EH (cell line): ENCODE measurements around the gene MRPS18A.
"Not testable (repeated sequence)": the region's sequence is repeated elsewhere in the genome, so short reads cannot be mapped to it uniquely, and the experiment has no call there.

ENCODE experiments used
- DNase-seq: peaks from one replicate; pipeline ENCODE4 v3.0.0-alpha.2; 2015; ENCODE audit warnings: low read depth

The MRPS18A gene

DNA sequence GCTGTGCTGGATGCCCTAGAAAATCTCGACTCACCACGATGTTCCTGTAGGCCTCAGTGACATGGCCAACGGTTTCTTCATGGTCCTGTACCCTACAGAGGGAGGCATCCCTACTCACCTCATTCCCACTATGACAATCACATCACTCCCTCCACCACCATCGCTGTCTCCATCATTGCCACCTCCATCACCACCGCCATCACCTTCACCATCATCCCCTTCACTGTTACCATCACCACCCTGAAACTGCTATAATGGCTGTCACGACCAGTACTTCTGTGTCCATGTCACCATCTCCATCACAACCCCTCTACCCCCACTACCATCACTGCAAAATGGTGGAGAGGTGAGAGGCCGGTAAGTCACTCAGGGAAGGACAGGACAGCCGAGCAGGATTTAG lies 29.8 kb upstream of the MRPS18A start:
- DNase-seq, result no peak

DNA sequence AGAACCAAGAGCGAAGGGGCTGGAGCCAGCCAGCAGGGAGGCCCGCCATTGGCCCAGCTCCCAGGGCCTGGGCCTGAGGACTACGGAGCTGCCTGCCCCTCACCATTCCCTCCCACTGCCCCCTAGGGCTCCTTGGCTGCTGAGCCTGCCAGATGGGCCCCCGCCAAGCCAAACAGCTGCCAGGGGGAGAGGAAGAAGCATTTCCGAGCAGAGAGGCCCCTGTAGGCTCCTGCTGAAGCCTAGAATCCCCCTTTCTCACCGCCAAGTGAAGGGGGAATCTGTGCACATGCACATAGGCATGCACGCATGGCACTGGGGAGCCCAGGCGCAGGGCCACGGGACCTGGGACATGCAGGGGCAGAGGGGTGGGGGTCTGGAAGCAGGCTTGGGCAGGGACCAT lies 28.5 kb upstream of the MRPS18A start:
- DNase-seq, result no peak

DNA sequence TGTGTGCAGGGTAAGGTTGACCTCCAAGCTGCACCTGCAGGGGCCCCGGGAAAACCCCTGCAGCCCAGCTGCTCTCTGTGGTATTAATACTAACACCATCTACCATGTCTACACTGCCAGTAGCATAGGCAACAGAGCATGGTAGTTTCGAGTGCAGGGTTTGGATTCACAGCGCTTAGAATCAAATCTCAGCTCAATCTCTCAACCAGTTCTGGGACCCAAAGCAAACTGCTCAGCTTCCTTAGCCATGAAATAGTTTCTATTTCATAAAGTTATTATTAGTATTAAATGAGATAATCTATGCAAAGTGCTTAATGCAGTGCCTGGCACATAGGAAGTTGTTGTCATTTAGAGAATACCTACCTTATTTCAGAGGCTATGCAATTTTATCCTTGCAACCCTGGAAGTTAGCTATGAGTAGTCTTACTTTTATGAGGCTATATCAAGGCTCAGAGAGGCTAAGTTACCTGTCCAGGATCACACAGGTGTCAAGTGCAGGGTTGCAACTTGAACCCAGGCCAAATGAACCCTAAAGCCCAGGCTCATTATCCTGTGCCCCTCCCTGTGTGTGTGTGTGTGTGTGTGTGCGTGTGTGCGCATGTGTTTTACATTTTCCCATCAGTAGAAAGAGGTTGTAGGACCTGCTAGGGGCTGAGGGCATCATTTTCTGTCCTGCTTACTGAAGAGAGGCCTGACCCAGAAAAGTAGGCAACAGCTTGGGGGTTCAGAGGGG lies 27.6 kb upstream of the MRPS18A start:
- no peak for DNase-seq

DNA sequence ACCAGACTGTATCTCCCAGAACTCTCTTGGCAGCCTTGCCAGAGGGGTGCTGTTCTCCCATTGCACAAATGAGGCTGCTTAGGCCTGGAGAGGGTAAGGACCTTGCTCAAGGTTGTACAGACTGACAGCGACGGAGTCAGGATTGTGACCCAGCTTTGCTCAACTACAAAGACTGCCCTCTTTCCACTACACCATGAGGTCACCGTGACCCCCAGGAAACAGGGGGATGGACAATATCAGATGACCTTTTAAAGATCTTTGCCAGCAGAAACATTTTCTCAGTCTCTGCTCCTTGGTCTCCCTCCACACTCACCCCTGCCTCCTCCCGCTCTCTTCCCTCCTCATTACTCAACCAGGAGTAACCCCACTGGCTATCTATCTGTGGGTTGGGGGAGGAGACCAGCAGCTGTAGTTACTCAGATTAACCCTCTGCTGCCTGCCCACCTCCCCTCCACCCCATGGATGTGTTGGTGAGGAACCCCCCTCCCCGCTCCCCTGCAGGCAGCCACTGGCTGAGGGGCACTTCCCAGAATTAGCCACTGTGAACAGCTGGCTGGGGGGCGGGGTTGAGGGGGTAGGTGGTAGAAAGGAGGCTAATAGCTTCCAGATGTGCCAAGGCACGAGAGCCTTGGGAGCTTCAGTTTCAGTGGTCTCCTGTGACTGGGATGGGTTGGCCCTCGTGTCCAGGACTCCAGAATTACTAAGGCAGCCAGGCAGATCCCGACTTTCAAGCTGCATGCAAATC lies 26.9 kb upstream of the MRPS18A start:
- peak; percentile 37 for DNase-seq

DNA sequence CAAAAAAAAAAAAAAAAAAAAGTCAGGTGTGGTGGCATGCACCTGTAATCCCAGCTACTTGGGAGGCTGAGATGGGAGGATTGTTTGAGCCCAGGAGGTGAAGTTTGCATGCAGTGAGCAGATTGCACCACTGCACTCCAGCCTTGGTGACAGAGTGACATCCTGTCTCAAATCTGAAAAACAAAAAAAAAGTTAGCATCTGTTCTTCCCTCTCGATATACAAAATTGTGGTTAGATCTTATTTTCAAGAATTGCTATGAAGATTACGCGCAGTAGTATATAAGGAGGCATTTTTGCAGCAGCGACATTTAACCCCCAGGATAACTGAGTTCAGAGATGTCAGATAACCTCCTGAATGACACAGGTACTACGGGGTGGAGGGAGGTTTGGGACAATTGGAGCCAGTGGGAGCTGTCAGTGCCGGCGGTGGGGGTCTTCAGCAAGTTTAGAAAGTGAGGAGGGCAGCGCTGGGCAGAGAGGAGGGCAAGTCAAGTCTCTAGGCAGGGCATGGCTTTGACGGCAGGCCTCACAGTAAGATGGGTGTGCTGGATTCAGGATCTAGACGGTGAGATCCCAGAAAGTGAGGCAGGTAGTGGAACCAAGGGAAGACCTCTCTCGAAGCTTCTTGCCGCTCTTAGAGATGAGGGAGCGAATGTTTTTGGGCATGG lies 26.2 kb upstream of the MRPS18A start:
- DNase-seq, result no peak

DNA sequence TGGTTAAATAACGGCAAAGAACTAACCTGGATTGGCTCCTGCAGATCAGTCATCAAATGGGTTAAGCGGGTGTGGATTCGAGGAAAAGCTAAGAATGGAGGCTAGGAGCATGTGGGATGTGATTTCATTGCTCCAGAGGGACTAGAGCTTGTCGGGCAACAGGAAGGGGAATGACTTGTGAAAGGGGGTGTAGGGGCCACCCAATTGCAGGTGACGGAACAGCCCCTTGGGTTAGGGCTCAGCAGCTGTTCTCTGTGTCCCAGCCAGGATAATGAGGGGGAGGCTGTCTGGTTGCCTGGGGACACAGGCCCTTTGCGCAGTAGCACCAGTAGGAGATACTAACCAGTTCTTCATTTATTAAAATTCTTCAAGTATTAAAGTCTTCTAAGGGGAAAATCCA lies 25.0 kb upstream of the MRPS18A start:
- no peak for DNase-seq

DNA sequence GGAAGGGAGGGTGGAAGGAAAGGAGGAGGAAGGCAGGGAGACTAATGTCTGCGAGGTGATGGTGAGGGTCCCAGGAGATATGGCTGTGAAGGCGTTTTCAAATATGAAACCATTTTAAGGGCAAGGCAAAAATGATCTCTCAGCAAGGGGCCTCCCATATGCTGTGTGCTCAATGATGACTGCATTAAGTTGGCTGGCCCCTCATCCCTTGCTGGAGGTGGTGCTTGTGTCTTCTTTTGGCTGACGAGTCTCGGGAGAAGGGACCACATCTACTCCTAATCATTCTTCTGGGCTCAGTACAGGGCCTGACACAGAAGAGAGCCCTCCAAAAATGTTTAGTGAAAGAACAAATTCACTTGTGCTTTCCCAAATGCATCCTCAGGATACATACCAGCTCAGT lies 23.0 kb upstream of the MRPS18A start:
- DNase-seq, result no peak

DNA sequence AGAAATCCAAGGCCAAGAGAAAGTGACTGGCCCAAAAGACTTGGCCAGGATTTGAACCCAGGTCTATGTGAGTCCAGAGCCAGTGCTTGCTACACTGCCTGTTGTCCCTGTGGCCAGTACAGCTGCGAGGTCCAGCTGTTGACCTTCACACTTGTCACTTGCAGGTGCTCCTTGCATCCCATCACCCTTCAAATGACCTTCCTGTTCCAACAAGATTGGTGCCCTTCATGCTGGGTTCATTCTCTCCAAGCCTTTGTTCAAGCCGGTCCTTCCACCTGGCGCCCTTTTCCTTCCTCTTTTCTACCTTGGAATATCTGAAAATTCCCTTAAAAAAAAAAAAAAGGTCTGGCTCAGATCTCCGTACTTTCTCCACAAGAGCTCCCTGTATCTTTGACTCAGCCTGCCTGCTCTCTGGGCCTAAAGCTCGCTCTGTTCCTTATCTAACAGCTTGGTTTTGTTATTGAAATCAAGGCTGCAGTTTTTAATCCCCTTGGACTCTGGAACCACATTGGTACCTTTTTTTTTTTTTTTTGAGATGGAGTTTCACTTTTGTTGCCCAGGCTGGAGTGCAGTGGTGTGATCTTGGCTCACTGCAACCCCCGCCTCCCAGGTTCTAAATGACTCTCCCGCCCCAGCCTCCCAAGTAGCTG lies 22.2 kb upstream of the MRPS18A start:
- no peak for DNase-seq

DNA sequence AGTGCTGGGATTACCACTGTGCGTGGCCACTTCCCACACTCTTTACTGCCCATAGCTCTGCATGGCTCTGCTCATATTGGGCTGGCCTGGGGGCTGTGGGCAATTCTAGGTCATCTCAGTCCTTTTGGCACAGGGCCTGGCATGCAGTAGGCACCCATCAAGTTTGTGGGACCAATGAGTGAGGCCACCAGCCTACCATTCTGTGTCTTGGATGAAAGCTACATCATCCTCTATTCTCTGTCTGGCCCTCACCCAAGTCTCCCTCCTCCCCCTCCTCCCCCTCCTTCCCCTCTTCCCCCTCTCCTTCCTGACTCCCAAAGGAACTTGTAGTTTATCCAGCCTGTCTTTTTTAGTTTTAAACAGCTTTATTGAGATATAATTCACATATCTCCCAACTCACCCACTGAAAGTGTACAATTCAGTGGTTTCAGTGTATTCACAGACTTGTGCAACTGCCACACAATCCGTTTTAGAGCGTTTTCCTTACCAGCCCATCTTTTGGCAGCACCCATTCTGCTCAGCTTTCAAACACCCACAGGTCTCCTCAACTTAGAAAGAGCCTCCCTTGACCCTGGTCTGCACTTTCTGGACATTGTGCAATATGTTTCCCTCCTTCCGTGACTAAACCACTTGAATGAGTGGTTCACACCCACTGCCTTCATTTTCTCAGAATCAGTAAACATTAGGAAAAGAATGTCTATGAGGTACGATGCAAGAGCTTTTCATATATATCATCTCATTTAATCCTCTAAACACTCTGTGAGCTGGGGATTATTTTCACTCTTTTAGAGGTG lies 21.5 kb upstream of the MRPS18A start:
- DNase-seq, result peak; percentile 72

DNA sequence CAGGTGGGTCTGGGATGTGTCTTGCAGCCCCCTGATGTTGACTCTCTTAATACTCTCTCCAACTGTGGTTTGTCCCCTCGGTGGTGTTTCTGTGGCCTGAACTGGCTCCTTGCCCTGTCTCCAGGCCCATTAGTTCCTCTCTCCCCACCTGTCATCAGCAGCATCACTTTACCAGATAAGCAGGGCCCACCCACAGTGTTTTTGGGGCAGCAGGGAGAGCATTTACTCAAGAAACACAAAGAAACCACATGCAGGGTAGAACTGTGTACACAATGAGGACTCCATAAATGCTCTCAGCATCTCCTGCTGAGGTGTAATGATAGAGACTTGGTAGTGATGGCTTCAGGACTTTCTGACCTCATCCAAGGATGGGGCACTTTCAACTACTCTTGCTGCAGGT lies 20.2 kb upstream of the MRPS18A start:
- no peak for DNase-seq

DNA sequence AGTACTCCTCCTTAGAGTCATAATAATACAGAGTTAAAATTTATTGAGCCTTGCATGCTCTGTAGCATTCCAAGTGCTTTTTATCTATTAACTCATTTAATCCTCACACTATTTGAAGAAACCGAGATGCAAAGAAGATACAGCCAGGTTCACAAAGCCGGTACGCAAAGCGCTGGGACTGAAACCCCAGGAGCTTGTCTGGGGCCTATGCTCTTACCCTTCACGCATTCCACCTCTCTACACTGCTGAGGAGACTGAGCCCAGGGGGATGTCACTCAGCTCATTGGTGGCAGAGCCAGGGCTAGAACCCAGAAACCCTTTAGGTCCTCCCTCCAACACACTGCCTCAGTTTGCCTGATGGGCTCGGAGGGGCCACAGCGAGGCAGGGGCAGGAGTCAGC lies 19.7 kb upstream of the MRPS18A start:
- no peak for DNase-seq

DNA sequence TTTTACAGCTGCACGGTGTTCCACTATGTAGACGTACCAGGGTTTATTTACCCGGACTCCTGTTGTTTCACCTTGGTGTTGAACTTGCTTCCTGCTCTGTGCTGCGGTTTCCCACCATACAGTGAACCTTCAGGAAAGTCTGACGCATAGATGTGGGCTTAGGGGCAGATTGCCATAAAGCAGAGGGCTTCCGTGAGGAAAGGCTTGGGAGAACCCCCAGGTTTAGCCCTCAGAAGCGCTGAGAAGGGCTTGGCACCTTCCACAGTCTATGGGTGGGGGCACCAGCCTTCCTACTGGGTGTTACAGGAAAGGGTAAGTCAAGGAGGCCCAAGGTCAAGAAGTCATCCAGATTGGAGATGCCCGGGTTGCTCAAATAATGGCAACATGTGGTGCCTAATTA lies 19.2 kb upstream of the MRPS18A start:
- DNase-seq, result no peak

DNA sequence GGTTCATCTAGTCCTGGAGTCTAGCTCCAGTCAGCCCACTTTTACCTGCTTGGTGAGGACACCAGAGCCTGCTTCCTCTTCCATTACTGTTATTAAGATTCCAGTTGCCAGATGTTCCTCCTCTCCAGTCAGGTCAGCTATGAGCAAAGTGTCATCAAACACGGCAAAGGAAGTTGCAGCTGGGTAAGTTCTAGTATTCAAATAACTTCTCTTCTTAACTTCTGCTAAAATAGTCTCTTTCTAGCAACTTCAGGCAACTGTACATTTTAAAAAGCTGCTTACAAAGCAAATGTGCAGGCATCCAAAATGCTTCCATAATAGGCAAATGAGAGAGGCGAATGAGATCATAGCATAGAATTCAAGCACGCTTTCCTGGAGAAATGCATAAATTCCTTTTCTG lies 18.4 kb upstream of the MRPS18A start:
- peak; percentile 24 for DNase-seq

DNA sequence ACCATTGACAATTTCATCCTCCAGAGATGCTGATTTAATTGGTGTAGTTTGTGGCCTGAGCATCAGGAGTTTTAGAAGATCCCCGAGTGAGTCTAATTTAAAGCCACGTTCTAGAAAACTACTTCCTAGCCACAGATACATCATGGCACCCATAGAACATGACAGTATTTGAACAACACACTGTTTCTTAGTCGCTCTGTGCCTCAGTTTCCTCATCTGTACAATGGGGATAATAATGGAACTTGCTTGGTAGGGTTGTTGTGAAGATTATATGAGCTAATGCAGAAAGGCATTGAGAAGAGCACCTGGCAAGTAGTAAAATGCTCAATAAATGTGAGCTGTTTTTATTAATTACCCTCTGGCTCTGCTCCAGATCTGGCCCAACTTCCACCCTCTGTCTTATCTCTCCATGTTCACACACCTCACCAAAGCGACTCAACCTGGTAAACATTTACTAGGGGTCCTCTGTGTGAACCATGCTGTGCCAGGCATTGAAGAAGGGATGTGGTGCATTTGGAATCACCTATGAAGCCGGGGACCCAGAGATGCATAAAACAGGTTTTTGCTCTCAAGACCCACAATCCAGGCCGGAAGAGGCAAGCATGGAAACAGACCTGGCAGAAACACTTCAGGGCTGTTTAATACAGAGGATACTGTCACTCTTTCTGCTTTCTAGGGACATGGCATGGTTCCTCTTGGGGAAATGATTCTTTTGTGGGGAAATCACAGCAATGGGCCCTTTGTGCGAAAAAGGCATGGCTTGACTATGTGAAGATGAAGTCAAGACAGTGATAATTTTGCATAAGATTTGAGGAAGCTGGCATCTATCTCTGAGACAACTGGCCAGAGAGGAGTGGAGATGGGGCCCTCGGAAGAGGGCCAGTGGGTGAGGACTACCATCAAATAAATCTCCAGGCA lies 16.2 kb upstream of the MRPS18A start:
- DNase-seq, result no peak

DNA sequence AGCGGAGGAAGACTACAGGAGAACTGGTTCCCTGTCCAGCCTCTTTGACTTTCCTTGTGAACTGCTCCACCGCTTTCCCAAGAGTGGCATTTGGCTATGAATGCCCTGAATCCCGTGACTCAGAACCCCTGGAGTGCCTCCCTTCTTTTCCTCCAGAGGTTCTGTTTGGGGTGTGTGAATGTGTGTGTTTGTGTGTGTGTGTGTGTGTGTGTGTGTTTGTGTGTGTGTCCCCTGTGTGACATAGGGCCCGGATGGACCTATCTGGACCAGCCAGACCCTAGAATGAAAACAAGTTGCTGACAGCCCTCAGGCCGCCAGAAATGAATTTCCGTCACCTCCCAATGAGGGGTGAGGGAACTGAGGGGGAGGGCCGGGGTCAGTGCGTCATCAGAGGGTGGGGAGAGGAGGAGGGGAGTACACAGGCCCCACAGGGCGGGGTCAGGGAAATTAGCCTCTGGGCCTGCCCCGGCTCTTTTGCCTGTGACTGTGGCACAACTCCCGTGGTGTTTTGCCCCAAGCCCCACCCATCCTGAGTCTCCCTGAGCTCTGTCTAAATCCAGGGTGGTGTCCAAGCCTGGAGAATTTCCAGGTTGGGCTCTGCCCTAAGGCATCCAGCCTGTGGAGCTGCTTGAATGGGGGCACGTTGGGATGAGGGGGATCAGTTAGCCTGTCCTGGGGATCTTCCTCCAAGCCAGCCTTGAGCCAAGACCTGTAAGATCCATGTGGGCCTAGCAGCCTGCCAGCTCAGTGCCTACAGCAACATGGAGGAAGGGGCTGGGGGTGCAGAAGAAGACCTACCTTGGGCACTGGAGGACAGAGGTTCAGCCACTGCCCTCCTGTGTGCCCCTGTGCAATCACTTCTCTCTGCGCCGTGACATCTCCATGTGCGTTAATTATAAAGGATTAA lies 15.2 kb upstream of the MRPS18A start:
- DNase-seq, result peak; percentile 97

DNA sequence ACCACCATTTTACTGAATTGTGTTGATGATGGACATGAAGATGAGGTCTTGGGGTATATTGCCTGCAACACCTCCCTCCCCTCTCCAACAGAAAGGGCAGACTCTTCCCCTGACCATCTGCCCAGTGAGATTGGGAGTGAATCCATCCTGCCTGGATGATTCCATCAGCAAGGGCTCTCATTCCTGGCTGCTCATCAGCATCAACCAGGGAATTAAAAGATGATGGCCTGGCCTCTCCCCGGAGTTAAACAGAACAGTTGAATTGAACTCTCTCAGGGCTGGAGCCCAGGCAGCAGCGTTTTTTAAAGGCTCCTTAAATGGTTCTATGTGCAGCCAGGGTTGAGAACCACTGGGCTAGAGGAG lies 14.6 kb upstream of the MRPS18A start:
- DNase-seq, result no peak

DNA sequence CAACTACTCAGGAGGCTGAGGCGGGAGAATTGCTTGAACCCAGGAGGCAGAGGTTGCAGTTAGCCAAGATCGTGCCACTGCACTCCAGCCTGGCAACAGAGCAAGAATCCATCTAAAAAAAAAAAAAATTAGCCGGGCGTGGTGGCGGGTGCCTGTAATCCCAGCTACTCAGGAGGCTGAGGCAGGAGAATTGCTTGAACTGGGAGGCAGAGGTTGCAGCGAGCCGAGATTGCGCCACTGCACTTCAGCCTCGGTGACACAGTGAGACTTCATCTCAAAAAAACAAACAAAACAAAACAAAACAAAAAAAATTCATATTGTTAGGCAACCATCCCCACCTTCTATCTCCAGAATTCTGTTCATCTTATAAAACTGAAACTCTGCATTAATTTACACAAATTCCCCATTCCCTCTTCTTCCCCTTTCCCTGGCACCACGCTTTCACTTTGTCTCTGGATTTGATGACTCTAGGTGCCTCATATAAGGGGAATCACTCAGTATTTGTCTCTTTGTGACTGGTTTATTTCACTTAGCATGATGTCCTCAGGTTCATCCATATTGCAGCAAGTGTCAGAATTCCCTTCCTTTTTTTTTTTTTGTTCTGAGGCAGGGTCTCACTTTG lies 13.5 kb upstream of the MRPS18A start:
- not testable (repeated sequence) for DNase-seq

DNA sequence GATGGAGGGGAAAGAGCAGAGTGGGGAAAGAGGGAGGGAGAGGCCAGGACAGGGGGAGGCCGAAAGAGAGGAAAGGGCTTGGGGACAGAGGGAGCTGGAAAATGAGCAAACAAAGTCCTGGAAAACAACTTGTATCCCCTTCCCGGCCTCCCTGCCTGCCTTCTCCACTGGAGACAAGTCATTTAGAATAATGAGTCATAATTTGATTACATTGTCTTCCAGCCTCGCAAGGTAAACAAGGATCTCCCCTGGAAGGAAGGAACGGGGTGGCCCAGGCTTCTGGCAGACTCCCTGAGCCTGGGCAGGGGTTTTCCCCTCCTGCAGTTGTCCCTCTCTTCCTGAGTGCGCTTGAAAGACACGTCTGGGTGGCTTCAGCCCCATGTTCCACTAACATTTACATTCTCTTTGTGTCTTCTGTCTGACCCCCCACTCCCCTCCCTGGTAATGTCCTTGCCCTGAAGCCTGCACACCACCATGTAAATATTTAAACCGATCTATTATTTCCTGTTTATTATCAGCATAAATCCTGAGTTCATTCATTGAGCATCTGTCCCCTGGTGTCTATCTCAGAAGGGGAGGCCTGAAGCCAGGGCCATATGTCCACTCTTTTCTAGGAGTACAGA lies 12.1 kb upstream of the MRPS18A start:
- DNase-seq, result peak; percentile 45
